ENCODE results near the gene IRX4.

The IRX4 gene

DNA sequence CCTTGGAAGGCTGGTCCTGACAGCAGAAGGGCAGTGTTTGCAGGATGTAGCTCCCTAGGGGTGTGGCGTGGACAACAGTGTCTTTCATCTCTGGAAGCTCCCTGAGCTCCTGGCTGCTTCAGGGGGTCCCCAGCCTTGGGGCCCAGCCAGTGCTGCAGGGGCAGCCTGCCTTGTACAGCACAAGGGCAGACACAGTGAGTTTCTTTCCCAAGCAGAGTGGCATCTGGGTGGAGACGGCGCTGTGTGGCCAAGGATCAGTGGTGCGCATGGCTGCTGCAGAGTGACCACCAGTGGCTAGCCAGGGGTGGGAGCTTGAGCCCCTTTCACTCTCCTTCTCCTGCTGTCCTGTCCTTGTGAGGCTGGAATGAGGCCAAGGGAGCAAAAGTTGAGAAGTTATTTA is 7.6 kb upstream of the IRX4 start:
- no peak for DNase-seq

- DNase-seq: no peak
These were observed 6.8 kb upstream of the IRX4 start for GRCh38 chr5:1889321-1890065.

- no peak for DNase-seq
These were observed 6.0 kb upstream of the IRX4 start for GRCh38 chr5:1888541-1889251.

DNA sequence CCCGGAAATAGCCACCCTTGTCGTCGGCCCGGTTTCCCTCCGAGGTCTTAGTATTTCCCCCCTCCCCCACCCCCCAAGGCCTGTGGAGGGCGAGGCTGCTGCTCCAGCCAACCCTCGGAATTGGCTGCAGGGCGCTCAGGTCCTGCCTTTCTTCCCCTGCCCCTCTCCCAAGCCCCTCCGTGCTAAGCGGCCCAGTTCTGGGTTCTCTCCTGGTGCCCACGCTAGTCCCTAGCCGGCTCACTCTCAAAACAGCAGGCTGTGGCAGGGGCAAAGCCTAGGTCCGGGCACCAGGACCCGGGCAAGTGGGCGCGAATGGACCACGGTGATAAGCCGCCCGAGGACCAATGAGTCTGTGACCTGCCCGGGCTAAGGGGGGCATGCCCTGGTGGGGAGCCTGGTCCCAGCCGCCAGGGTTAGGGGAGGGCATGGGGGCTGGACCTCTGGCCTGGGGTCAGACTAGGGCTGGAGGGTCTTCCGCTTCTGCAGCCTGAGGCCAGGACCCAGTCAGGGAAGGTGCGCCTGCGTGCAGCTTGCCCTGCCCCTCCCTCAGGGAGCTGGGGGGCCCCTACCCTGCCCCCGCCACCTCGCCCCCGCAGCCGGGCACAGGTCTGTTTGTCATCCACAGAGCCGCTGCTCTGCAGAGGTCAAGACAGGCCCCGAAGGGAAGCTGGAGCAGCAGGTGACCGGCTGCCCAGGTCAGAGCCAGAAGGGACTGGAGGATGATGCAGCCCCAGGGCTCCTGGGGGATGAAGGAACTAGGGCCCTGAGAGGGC is 5.0 kb upstream of the IRX4 start:
- no peak for DNase-seq

DNA sequence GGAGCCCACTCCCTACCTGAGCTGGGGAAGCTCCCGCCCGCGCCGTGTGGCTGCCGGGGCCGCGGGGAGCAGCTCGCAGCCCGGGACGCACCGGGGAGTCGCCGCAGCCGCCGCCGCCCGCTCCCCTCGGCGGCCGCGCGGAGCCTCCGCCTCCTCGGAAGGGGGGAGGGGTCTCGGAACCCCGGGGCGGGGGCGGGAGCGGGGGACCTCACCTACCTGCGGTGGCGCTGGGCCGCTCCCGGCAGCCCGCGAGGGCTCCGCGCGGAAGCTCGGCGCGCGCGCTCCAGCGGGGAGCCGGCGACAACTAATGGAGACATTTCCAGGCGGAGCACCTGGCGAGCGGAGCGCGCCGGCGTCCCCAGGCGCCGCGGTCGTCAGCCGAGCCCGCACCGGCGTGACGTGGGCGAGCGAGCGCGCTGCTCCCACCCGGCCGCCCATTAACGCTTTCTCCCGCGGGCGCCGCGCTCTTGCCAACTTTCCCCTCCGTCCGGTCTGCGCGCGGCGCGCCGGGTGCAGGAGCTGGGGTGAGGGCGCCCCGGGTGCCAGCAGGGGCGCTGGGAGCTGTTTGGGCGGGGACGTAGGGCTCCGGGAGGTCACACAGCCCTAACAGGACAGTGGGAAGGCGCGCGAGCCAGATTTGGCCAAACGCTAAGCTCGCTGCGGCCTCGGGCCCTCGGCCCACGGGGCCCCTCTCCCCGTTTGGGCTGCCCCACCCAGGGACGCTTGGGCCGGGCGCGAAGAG is 4.3 kb upstream of the IRX4 start:
- DNase-seq: no peak

GRCh38 chr5:1885868-1886845 is 3.4 kb upstream of the IRX4 start:
- DNase-seq: no peak

DNA sequence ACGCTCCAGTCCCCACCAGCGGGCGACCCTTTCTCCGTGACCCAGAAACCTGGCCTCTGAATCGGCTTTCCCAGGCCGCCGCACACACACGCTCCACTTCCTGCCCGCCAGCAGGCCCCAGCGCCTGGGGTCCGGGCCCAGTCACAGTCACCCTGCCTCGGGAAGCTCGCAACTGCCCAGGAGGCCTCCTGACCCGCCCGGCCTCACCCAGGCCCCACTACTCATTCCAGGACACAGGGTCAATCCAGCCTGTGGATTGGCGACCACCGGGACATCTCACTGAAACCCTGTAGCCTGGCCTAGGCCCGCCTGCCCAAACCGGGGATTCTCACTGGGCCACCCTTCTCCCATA is 2.7 kb upstream of the IRX4 start:
- no peak for DNase-seq

GRCh38 chr5:1884678-1885403 is 2.1 kb upstream of the IRX4 start:
- no peak for DNase-seq

DNA sequence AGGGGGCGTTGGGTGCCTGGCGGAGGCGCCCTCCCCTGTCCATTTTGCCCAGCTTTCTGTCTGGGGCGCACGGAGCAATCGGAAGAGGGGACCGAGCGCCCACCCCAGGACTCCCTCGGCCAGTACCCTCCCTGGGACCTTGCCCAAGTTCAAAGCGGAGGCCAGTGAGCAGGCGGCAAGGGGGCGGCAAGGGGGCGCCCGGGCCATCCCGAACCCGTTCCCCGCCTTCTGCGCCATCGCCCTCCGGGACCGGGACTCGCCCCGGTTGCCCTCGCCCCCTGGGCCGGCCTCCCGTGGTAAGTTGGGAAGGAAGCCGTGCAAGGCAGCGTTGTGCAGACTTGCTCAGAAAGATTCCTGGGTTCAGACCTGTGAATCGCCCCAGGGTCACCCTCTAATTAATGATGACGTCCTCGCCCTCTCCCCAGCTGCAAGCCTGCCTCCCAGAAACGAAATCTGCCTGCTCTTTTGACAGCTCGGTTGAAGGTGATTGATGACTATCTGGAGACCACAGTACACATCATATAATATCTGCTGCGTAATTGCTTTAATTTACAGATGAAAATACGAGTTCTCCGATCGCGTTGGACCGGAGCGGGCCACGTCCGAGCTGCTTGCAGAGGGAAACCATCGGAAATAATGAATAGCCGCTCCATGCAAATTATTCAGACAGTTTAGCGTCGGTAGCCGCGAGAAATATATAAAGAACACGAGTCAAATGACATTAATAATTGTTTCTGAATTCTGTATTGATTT is 1.4 kb upstream of the IRX4 start:
- DNase-seq: no peak

- DNase-seq: no peak
These were observed 597 bp upstream of the IRX4 start for GRCh38 chr5:1883120-1883924.

- no peak for DNase-seq
These were observed 891 bp downstream of the IRX4 start for GRCh38 chr5:1881731-1882336.

GRCh38 chr5:1881098-1881572 is 1.6 kb downstream of the IRX4 start:
- DNase-seq: no peak

- DNase-seq: no peak
These were observed 2.2 kb downstream of the IRX4 start for GRCh38 chr5:1880377-1881025.

GRCh38 chr5:1879292-1880263 is 3.1 kb downstream of the IRX4 start:
- DNase-seq: no peak

- DNase-seq: no peak
These were observed 4.5 kb downstream of the IRX4 start for GRCh38 chr5:1878050-1878849.

Measured in OCI-M1 (cell line).